ENCODE measurements around the gene ASAP2. TPM values are rescaled to one million over a fixed set of nuclear protein-coding genes. Genes with fewer than 3 reads are reported as not detected.

ASAP2 gene
- polyA plus RNA-seq (2012; ENCODE audit: low read depth, missing spikeins), result 0.06 TPM

GRCh38 chr2:9205963-9206948 is at the start of gene ASAP2:
Gene ASAP2, plus strand, starts transcription at chr2:9206812. Its CDS starts 293 bp downstream, at chr2:9207105.
- FAIRE-seq (peak; percentile 73), DNase-seq (ENCODE audit: insufficient read length, low spot score) (peak; percentile 64)
- TF ChIP-seq SPI1 (IDR thresholded peaks at IDR 0.05; ENCODE audit: low read depth, low read length), result no peak
- no peak for TF ChIP-seq TAF1 (IDR thresholded peaks at IDR 0.05; ENCODE audit: low read depth, low read length)
- no peak for TF ChIP-seq POLR2A (IDR thresholded peaks at IDR 0.05; ENCODE audit: low read depth, low read length)

GRCh38 chr2:9158786-9159779 is 47.5 kb upstream of the ASAP2 start:
- FAIRE-seq (no peak), DNase-seq (ENCODE audit: insufficient read length, low spot score) (no peak)
- TF ChIP-seq SPI1 (IDR thresholded peaks at IDR 0.05; ENCODE audit: low read depth, low read length) (no peak), PAX5 (IDR thresholded peaks at IDR 0.05; ENCODE audit: insufficient read depth, low read length, severe bottlenecking) (no peak), POU2F2 (IDR thresholded peaks at IDR 0.05; ENCODE audit: low read depth, low read length) (no peak), POLR2AphosphoS5 (IDR thresholded peaks at IDR 0.05; ENCODE audit: low read depth, low read length) (no peak), POLR2A (IDR thresholded peaks at IDR 0.05; ENCODE audit: low read depth, low read length) (no peak), TAF1 (IDR thresholded peaks at IDR 0.05; ENCODE audit: low read depth, low read length) (no peak)

GRCh38 chr2:9160732-9161131 is 45.9 kb upstream of the ASAP2 start:
- FAIRE-seq (no peak), DNase-seq (ENCODE audit: insufficient read length, low spot score) (no peak)
- TF ChIP-seq POLR2AphosphoS5 (IDR thresholded peaks at IDR 0.05; ENCODE audit: low read depth, low read length), result no peak
- no peak for TF ChIP-seq PAX5 (IDR thresholded peaks at IDR 0.05; ENCODE audit: insufficient read depth, low read length, severe bottlenecking)
- no peak for TF ChIP-seq POU2F2 (IDR thresholded peaks at IDR 0.05; ENCODE audit: low read depth, low read length)
- TF ChIP-seq POLR2A (IDR thresholded peaks at IDR 0.05; ENCODE audit: low read depth, low read length), result no peak
- no peak for TF ChIP-seq SPI1 (IDR thresholded peaks at IDR 0.05; ENCODE audit: low read depth, low read length)
- TF ChIP-seq TAF1 (IDR thresholded peaks at IDR 0.05; ENCODE audit: low read depth, low read length), result no peak

DNA sequence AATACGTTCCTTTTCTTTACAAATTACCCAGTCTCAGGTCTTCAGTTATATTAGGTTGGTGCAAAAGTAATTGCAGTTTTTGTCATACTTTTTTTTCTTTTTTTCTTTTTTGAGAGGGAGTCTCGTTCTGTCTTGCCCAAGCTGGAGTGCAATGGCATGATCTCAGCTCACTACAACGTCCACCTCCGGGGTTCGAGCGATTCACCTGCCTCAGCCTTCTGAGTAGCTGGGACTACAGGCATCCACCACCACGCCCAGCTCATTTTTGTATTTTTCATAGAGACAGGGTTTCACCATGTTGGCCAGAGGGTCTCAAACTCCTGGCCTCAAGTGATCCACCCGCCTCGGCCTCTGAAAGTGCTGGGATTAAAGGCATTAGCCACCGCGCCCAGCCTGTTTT is 43.8 kb upstream of the ASAP2 start:
- DNase-seq (ENCODE audit: insufficient read length, low spot score), result no peak
- TF ChIP-seq POLR2A (IDR thresholded peaks at IDR 0.05; ENCODE audit: low read depth, low read length) (no peak), POLR2AphosphoS5 (IDR thresholded peaks at IDR 0.05; ENCODE audit: low read depth, low read length) (no peak), PAX5 (IDR thresholded peaks at IDR 0.05; ENCODE audit: insufficient read depth, low read length, severe bottlenecking) (no peak), TAF1 (IDR thresholded peaks at IDR 0.05; ENCODE audit: low read depth, low read length) (no peak), POU2F2 (IDR thresholded peaks at IDR 0.05; ENCODE audit: low read depth, low read length) (no peak), SPI1 (IDR thresholded peaks at IDR 0.05; ENCODE audit: low read depth, low read length) (no peak)
- FAIRE-seq, result no peak

- DNase-seq (ENCODE audit: insufficient read length, low spot score) (no peak), FAIRE-seq (no peak)
- TF ChIP-seq PAX5 (IDR thresholded peaks at IDR 0.05; ENCODE audit: insufficient read depth, low read length, severe bottlenecking), result no peak
- TF ChIP-seq POLR2AphosphoS5 (IDR thresholded peaks at IDR 0.05; ENCODE audit: low read depth, low read length), result no peak
- no peak for TF ChIP-seq POLR2A (IDR thresholded peaks at IDR 0.05; ENCODE audit: low read depth, low read length)
- no peak for TF ChIP-seq TAF1 (IDR thresholded peaks at IDR 0.05; ENCODE audit: low read depth, low read length)
- TF ChIP-seq POU2F2 (IDR thresholded peaks at IDR 0.05; ENCODE audit: low read depth, low read length), result no peak
- TF ChIP-seq SPI1 (IDR thresholded peaks at IDR 0.05; ENCODE audit: low read depth, low read length), result no peak
Measured at GRCh38 chr2:9163306-9164111, 43.1 kb upstream of the ASAP2 start.

DNA sequence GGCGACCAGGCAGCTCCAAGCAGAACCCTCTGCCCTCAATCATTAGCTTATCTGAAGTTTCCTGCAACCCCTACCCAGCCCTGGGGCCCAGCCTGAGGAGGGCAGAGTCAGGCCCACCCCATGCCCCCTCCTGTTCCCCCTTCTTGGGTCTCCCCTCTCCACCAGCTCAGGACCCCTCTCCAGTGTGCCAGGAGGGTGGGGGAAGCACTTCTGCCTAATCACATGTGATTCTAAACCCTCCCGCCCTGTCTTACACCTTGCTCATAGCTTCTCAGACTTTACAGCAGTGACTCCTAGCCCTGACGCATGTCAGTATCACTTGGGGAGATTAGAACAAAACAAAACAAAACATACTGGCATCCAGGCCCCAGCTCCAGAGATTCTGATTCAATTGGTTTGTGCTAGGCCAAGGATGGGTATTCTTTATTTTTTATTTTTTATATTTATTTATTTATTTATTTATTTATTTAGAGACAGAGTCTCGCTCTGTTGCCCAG is 42.5 kb upstream of the ASAP2 start:
- TF ChIP-seq POU2F2 (IDR thresholded peaks at IDR 0.05; ENCODE audit: low read depth, low read length), result no peak
- TF ChIP-seq POLR2AphosphoS5 (IDR thresholded peaks at IDR 0.05; ENCODE audit: low read depth, low read length), result no peak
- no peak for TF ChIP-seq SPI1 (IDR thresholded peaks at IDR 0.05; ENCODE audit: low read depth, low read length)
- no peak for TF ChIP-seq PAX5 (IDR thresholded peaks at IDR 0.05; ENCODE audit: insufficient read depth, low read length, severe bottlenecking)
- TF ChIP-seq TAF1 (IDR thresholded peaks at IDR 0.05; ENCODE audit: low read depth, low read length), result no peak
- no peak for TF ChIP-seq POLR2A (IDR thresholded peaks at IDR 0.05; ENCODE audit: low read depth, low read length)
- no peak for FAIRE-seq
- no peak for DNase-seq (ENCODE audit: insufficient read length, low spot score)

GRCh38 chr2:9165625-9166024 is 41.0 kb upstream of the ASAP2 start:
- TF ChIP-seq POLR2AphosphoS5 (IDR thresholded peaks at IDR 0.05; ENCODE audit: low read depth, low read length) (no peak), SPI1 (IDR thresholded peaks at IDR 0.05; ENCODE audit: low read depth, low read length) (no peak), TAF1 (IDR thresholded peaks at IDR 0.05; ENCODE audit: low read depth, low read length) (no peak), POU2F2 (IDR thresholded peaks at IDR 0.05; ENCODE audit: low read depth, low read length) (no peak), POLR2A (IDR thresholded peaks at IDR 0.05; ENCODE audit: low read depth, low read length) (no peak), PAX5 (IDR thresholded peaks at IDR 0.05; ENCODE audit: insufficient read depth, low read length, severe bottlenecking) (no peak)
- no peak for FAIRE-seq
- DNase-seq (ENCODE audit: insufficient read length, low spot score), result no peak
